Measurements from ENCODE around the gene C12orf75.

The C12orf75 gene
- total RNA-seq, result 16.3 to 24.8 (median 24.3) reads per million in 3 donors

DNA sequence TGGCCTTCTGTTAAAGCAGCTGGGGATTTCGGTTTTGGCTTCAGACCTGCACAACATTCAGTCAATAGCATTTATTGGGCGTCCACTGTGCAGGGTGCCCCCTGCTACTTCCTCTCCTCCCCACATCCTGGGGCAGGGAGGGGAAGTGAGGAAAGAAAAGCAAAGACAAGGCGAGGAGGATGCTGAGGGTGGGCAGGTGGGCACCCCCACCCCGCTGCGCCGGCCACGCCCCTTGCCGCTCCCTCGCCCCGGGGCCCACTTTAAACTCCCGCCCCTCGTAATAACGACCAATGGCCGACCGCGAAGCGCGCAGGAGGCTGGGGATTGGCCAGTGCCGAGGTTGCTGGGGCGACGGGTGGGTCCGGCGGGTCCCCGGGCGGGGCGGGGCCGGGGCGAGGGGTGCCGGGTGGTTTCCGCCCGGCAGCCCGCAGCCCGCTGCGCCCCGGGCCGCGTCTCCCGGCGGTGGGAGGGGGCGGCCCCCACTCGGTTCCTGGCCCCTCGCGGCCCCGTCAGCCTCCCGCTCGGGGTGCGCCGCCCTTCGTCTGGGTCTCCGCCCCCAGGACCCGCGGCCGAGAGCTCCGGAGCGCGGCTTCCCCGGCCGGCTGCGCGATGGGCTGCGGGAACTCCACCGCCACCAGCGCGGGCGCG, at the start of gene C12orf75:
C12orf75 (plus strand) TSS at position 409 of the 648 bp plus-strand sequence; CDS start at position 610, 201 bp downstream.
- H3K27ac ChIP-seq (ENCODE audit: insufficient read depth, low read length, poor library complexity, severe bottlenecking), result peak within 1 kb of the TSS; percentile 51
- no peaks in the 10 kb centered on the region for H3K36me3 ChIP-seq (ENCODE audit: control insufficient read depth, insufficient read depth, low read length)
- peaks cover 16% of the 10 kb centered on the region for H3K4me1 ChIP-seq (ENCODE audit: control insufficient read depth, insufficient read depth, low read length, poor library complexity, severe bottlenecking)
- H3K4me3 ChIP-seq (ENCODE audit: insufficient read depth, low read depth, low read length, poor library complexity, severe bottlenecking), result peak within 1 kb of the TSS; percentile 65
- DNase-seq, result peak; percentile 72 to 83 (median 80)
- H3K9me3 ChIP-seq (ENCODE audit: control insufficient read depth, low read length), result no peaks in the 10 kb centered on the region
- no peaks in the 10 kb centered on the region for H3K27me3 ChIP-seq (replicated peaks; ENCODE audit: control insufficient read depth, insufficient read depth, low read length, poor library complexity, severe bottlenecking)

DNA sequence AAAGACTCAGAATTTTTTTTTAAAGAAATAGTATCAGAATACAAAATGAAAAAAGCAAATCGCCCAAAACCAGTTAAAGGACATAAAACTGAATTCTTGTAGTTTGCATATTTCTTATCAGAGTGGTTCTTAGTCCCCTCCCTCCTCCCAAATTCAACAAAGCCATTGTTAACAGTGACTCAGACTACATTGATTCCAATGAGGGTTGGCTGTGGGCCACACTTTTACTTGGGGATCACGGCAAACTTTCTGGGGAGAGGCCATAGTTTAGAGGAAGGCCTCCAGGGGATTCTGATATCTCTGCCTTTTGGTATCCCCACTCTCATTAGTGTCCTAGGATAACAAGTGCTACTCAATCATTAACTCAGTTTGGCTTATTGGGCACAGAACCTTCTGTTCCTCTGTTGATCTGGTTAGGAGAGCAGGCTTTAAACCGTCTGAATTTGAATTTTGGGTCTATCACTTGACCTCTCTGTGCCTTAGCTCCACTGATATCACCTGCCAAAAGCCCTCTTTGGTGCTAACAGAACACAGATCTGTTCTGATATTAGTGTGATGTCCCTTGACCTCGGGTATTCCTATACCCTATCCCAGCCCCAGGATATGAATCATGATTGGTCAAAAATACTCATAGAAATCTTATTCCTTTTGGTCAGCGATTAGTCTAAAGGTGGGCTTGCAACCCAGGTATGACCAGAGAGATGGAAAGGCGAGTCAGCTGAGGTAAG, 49.4 kb upstream of the C12orf75 start:
- no peak overlapping the region for H3K4me3 ChIP-seq (ENCODE audit: insufficient read depth, low read depth, low read length, poor library complexity, severe bottlenecking)

DNA sequence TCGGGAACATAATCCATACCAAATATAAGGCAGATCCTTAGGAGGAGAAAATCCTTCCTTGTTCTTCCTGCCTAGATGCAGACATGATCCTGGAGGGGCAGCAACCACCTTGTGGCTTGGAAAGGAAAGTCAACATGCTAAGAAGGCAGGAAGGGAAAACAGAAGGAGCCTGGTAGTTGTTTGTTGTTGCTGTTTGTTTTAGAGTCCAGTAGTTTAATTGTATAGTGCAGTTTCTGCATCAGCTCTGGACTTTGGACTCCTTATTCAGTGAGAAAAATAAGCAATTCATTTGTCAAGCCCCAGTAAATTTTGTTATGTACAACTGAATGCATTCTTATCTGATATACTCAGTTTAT, 48.8 kb upstream of the C12orf75 start:
- no peaks in the 10 kb centered on the region for H3K4me1 ChIP-seq (ENCODE audit: control insufficient read depth, insufficient read depth, low read length, poor library complexity, severe bottlenecking)
- no peaks in the 10 kb centered on the region for H3K27me3 ChIP-seq (replicated peaks; ENCODE audit: control insufficient read depth, insufficient read depth, low read length, poor library complexity, severe bottlenecking)
- H3K9me3 ChIP-seq (ENCODE audit: control insufficient read depth, low read length), result no peaks in the 10 kb centered on the region
- H3K27ac ChIP-seq (ENCODE audit: insufficient read depth, low read length, poor library complexity, severe bottlenecking), result no peak overlapping the region
- no peak overlapping the region for H3K4me3 ChIP-seq (ENCODE audit: insufficient read depth, low read depth, low read length, poor library complexity, severe bottlenecking)
- no peak for DNase-seq
- no peaks in the 10 kb centered on the region for H3K36me3 ChIP-seq (ENCODE audit: control insufficient read depth, insufficient read depth, low read length)

More for the DNA sequence above, 49.4 kb upstream of the C12orf75 start:
- Histone ChIP-seq H3K27ac (ENCODE audit: insufficient read depth, low read length, poor library complexity, severe bottlenecking) (no peak overlapping the region), H3K36me3 (ENCODE audit: control insufficient read depth, insufficient read depth, low read length) (no peaks in the 10 kb centered on the region), H3K27me3 (replicated peaks; ENCODE audit: control insufficient read depth, insufficient read depth, low read length, poor library complexity, severe bottlenecking) (no peaks in the 10 kb centered on the region), H3K4me1 (ENCODE audit: control insufficient read depth, insufficient read depth, low read length, poor library complexity, severe bottlenecking) (no peaks in the 10 kb centered on the region), H3K9me3 (ENCODE audit: control insufficient read depth, low read length) (no peaks in the 10 kb centered on the region)
- DNase-seq, result no peak

DNA sequence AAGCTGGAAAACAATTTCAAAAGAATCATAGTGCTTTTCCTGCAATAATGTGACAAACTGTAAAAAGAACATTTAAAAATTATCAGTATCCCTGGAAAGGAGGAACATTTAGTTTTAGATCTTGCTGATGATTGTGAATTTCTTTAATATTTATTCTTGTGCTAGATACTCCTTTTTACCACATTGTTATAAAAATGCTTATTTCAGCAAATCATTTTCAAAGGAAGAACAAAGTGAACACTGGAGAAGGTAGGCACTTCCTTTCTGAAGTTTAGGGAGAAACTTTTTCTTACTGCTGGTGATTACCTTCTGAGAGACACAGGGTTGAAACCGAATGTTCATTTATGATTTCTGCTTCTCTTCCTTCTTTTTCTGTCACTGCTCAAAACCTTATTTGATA, 45.1 kb upstream of the C12orf75 start:
- DNase-seq, result no peak
- H3K4me3 ChIP-seq (ENCODE audit: insufficient read depth, low read depth, low read length, poor library complexity, severe bottlenecking), result no peak overlapping the region
- no peaks in the 10 kb centered on the region for H3K9me3 ChIP-seq (ENCODE audit: control insufficient read depth, low read length)
- H3K27ac ChIP-seq (ENCODE audit: insufficient read depth, low read length, poor library complexity, severe bottlenecking), result no peak overlapping the region
- H3K4me1 ChIP-seq (ENCODE audit: control insufficient read depth, insufficient read depth, low read length, poor library complexity, severe bottlenecking), result no peaks in the 10 kb centered on the region
- H3K27me3 ChIP-seq (replicated peaks; ENCODE audit: control insufficient read depth, insufficient read depth, low read length, poor library complexity, severe bottlenecking), result no peaks in the 10 kb centered on the region
- no peaks in the 10 kb centered on the region for H3K36me3 ChIP-seq (ENCODE audit: control insufficient read depth, insufficient read depth, low read length)

DNA sequence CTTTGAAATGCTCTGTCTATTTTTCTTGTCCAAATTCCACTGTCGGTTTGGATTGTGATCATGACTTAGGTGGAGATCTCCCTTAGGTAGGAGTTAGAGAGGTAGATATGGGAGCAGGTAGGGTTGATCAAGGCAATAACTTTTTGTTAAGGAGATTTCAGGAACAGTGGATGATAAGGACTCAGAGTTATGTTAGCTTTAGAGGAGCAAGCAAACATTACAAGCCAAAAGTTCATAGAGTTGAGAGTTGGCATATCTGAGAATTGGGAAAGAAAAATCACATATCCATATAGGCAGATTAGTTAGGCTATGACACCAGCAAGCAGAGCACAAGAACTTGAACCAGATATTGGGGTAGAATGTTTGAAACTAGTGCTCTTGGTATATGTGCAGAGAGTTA, 43.1 kb upstream of the C12orf75 start:
- Histone ChIP-seq H3K9me3 (ENCODE audit: control insufficient read depth, low read length) (no peaks in the 10 kb centered on the region), H3K36me3 (ENCODE audit: control insufficient read depth, insufficient read depth, low read length) (no peaks in the 10 kb centered on the region), H3K27me3 (replicated peaks; ENCODE audit: control insufficient read depth, insufficient read depth, low read length, poor library complexity, severe bottlenecking) (no peaks in the 10 kb centered on the region), H3K4me3 (ENCODE audit: insufficient read depth, low read depth, low read length, poor library complexity, severe bottlenecking) (no peak overlapping the region), H3K4me1 (ENCODE audit: control insufficient read depth, insufficient read depth, low read length, poor library complexity, severe bottlenecking) (no peaks in the 10 kb centered on the region), H3K27ac (ENCODE audit: insufficient read depth, low read length, poor library complexity, severe bottlenecking) (no peak overlapping the region)
- DNase-seq, result no peak

DNA sequence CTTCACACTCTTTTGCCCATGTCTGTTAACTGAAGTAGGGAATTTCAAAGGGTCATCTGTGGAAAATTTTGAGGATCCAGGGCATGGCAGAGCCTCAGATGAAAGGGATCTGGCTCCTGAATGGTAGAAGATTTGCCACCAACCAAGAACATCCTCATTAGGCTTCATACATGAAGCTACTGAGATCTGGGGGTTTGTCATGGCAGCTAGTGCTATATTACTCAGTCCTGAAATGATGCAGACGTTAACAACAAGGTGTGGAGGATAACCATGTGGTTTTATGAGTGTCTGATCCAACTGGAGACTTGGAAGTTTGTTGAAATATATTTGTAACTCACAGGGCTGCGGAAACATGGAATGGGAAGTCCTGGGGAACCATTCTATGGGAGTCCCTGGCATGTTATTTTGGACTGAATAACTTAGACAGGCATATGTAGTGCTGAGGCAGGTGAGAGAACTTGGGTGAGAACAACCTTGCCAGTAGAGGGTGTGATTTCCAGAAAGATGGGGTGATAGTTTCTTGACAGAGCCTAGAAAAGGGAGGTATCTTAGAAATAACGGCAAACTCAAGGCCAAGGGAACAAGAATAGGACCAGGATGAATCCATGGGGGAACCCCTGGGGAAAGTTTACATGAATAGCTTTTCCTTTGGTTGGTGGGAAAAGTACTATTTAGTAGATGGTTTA, 42.0 kb upstream of the C12orf75 start:
- Histone ChIP-seq H3K9me3 (ENCODE audit: control insufficient read depth, low read length) (no peaks in the 10 kb centered on the region), H3K27ac (ENCODE audit: insufficient read depth, low read length, poor library complexity, severe bottlenecking) (no peak overlapping the region), H3K36me3 (ENCODE audit: control insufficient read depth, insufficient read depth, low read length) (no peaks in the 10 kb centered on the region), H3K4me3 (ENCODE audit: insufficient read depth, low read depth, low read length, poor library complexity, severe bottlenecking) (no peak overlapping the region), H3K27me3 (replicated peaks; ENCODE audit: control insufficient read depth, insufficient read depth, low read length, poor library complexity, severe bottlenecking) (no peaks in the 10 kb centered on the region), H3K4me1 (ENCODE audit: control insufficient read depth, insufficient read depth, low read length, poor library complexity, severe bottlenecking) (no peaks in the 10 kb centered on the region)
- DNase-seq, result no peak

DNA sequence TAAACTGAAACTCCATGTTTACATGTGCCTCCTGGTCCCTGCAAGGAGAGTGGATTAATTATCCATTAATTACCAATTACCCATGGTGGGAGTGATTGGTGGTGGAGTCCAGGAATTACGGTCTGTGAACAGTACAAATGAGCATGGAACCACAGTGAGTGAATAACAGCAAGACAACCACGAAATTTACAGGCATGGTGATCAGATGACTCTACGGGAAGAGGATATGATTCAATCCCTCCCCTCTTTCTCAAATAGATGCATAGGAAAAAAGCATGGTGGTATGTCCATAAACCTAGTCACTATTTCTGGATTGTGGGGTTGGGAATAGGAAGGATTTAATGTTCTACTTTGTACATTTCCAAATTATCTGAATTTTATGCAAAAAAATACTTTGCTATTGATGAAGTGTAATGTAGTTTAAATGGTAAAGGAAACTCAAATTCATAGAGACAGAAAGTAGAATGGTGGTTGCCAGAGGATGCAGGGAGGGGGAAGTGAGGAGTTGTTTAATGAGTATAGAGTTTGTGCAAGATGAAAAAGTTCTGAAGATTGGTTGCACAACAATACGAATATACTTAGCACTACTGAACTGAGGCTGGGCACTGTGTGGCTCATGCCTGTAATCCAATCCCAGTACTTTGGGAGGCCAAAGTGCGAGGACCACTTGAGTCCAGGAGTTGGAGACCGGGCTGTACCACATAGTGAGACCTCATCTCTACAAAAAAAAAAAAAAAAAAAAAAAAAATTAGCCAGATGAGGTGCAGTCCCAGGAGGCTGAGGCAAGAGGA, 41.2 kb upstream of the C12orf75 start:
- Histone ChIP-seq H3K9me3 (ENCODE audit: control insufficient read depth, low read length) (no peaks in the 10 kb centered on the region), H3K36me3 (ENCODE audit: control insufficient read depth, insufficient read depth, low read length) (no peaks in the 10 kb centered on the region), H3K4me1 (ENCODE audit: control insufficient read depth, insufficient read depth, low read length, poor library complexity, severe bottlenecking) (no peaks in the 10 kb centered on the region), H3K4me3 (ENCODE audit: insufficient read depth, low read depth, low read length, poor library complexity, severe bottlenecking) (no peak overlapping the region), H3K27ac (ENCODE audit: insufficient read depth, low read length, poor library complexity, severe bottlenecking) (no peak overlapping the region), H3K27me3 (replicated peaks; ENCODE audit: control insufficient read depth, insufficient read depth, low read length, poor library complexity, severe bottlenecking) (no peaks in the 10 kb centered on the region)
- DNase-seq, result no peak

DNA sequence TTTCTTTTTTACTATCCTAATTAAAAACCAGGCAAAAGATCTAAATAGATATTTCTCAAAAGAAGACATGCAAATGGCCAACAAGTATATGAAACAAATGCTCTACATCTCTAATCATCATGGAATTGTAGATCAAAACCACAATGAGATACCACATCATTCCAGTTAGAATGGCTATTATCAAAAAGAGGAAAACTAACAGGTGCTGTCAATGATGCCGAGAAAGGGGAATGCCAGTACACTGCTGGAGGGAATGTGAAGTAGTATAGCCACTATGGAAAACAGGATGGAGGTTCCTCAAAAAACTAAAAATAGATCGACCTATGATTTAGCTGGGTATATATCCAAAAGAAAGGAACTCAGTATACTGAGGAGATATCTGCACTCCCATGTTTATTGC, 39.0 kb upstream of the C12orf75 start:
- Histone ChIP-seq H3K27me3 (replicated peaks; ENCODE audit: control insufficient read depth, insufficient read depth, low read length, poor library complexity, severe bottlenecking) (no peaks in the 10 kb centered on the region), H3K36me3 (ENCODE audit: control insufficient read depth, insufficient read depth, low read length) (no peaks in the 10 kb centered on the region)
- no peak for DNase-seq

DNA sequence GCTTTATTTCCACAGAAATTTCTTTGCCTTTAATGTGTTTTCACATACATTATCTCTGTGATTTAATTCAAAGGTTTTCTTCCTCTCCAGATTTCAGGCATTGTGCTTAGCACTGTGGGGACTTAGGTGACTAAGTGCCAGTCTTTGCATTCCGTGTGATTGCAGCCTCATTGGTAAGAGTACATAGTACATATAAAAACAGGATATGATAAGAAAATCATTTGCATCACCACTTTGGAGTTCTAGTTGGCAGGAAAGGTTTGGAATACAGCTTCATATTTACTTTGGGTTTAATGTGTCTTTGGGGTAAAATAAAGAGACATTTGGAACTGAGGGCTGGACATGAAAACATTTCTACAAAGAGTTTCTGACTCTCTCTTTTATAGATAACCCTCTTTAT, 37.8 kb upstream of the C12orf75 start:
- no peak overlapping the region for H3K27ac ChIP-seq (ENCODE audit: insufficient read depth, low read length, poor library complexity, severe bottlenecking)
- no peaks in the 10 kb centered on the region for H3K4me1 ChIP-seq (ENCODE audit: control insufficient read depth, insufficient read depth, low read length, poor library complexity, severe bottlenecking)
- H3K27me3 ChIP-seq (replicated peaks; ENCODE audit: control insufficient read depth, insufficient read depth, low read length, poor library complexity, severe bottlenecking), result no peaks in the 10 kb centered on the region
- no peak for DNase-seq
- no peak overlapping the region for H3K4me3 ChIP-seq (ENCODE audit: insufficient read depth, low read depth, low read length, poor library complexity, severe bottlenecking)
- H3K9me3 ChIP-seq (ENCODE audit: control insufficient read depth, low read length), result no peaks in the 10 kb centered on the region
- no peaks in the 10 kb centered on the region for H3K36me3 ChIP-seq (ENCODE audit: control insufficient read depth, insufficient read depth, low read length)

More for the DNA sequence above, 39.0 kb upstream of the C12orf75 start:
- H3K4me3 ChIP-seq (ENCODE audit: insufficient read depth, low read depth, low read length, poor library complexity, severe bottlenecking), result no peak overlapping the region
- H3K4me1 ChIP-seq (ENCODE audit: control insufficient read depth, insufficient read depth, low read length, poor library complexity, severe bottlenecking), result no peaks in the 10 kb centered on the region
- no peak overlapping the region for H3K27ac ChIP-seq (ENCODE audit: insufficient read depth, low read length, poor library complexity, severe bottlenecking)
- no peaks in the 10 kb centered on the region for H3K9me3 ChIP-seq (ENCODE audit: control insufficient read depth, low read length)
